Osteoblast (primary cell): Measurements from ENCODE around the gene SLC7A1. TPM values are rescaled to one million over a fixed set of nuclear protein-coding genes. Genes with fewer than 3 reads are reported as not detected.

Experiments used
- DNase-seq: peaks from one replicate; pipeline ENCODE4 v3.0.0; 2011; ENCODE audit warnings: low spot score, mixed read lengths; ENCODE audit not compliant: insufficient read length; ENCODE audit errors: missing footprints
- H2AFZ ChIP-seq: 2 replicates; pipeline ENCODE4 v1.6.0; 2011; ENCODE audit warnings: mild to moderate bottlenecking, low read length
- H3K27ac ChIP-seq: 2 replicates; pipeline ENCODE4 v1.5.1; 2011; ENCODE audit warnings: mild to moderate bottlenecking, low read depth, low read length, moderate library complexity
- H3K27me3 ChIP-seq: 2 replicates; pipeline ENCODE4 v1.6.0; 2012; ENCODE audit warnings: mild to moderate bottlenecking, control low read depth, inconsistent platforms, low read length, moderate library complexity; ENCODE audit not compliant: insufficient read depth
- H3K36me3 ChIP-seq: 2 replicates; pipeline ENCODE4 v1.5.1; 2011; ENCODE audit warnings: mild to moderate bottlenecking, low read length, control low read depth, moderate library complexity; ENCODE audit not compliant: insufficient read depth
- H3K4me1 ChIP-seq: 2 replicates; pipeline ENCODE4 v1.5.1; 2011; ENCODE audit warnings: mild to moderate bottlenecking, low read length, control low read depth, moderate library complexity; ENCODE audit not compliant: insufficient read depth
- H3K4me2 ChIP-seq: 2 replicates; pipeline ENCODE4 v1.6.0; 2011; ENCODE audit warnings: mild to moderate bottlenecking, low read length; ENCODE audit not compliant: insufficient read depth
- H3K4me3 ChIP-seq: fragments of 200-600 bp; sonication (generic); 3 replicates; pipeline ENCODE4 v1.5.1; 2012; ENCODE audit warnings: mild to moderate bottlenecking, low read length, inconsistent platforms; ENCODE audit not compliant: insufficient read depth
- H3K79me2 ChIP-seq: 2 replicates; pipeline ENCODE4 v1.6.0; 2012; ENCODE audit warnings: mild to moderate bottlenecking, low read length, control low read depth, inconsistent platforms; ENCODE audit not compliant: insufficient read depth
- H3K9me3 ChIP-seq: 2 replicates; pipeline ENCODE4 v1.5.1; 2011; ENCODE audit warnings: low read depth, low read length, control low read depth
- H4K20me1 ChIP-seq: 2 replicates; pipeline ENCODE4 v1.6.0; 2012; ENCODE audit warnings: mild to moderate bottlenecking, low read length, control low read depth; ENCODE audit not compliant: insufficient read depth
- CTCF ChIP-seq: IDR thresholded peaks from 2 replicates; pipeline ENCODE4 v1.5.1; 2011; ENCODE audit warnings: mild to moderate bottlenecking, low read depth, low read length, moderate library complexity; ENCODE audit errors: extremely low read depth
- total RNA-seq: library from RNA; depleted of rRNA; stranded (reverse); fragments of >200 nt; gene quantifications from 2 replicates; pipeline ENCODE4 v1.2.3, GENCODE V29; 2012

The SLC7A1 gene
- total RNA-seq, 1 donor, result 25.7 TPM

GRCh38 chr13:29482504-29482903, 113.0 kb downstream of the SLC7A1 start:
- H3K27me3 ChIP-seq, result peaks cover 52% of the 10 kb centered on the region
- no peak for TF ChIP-seq CTCF

GRCh38 chr13:29481603-29482002, 113.9 kb downstream of the SLC7A1 start:
- DNase-seq, result peak; percentile 76
- Histone ChIP-seq H3K27ac (no peak overlapping the region), H3K27me3 (peaks cover 49% of the 10 kb centered on the region), H3K4me2 (no peak overlapping the region), H3K4me1 (no peaks in the 10 kb centered on the region), H3K79me2 (no peaks in the 10 kb centered on the region), H3K9me3 (no peaks in the 10 kb centered on the region), H3K4me3 (no peak overlapping the region), H4K20me1 (no peaks in the 10 kb centered on the region), H2AFZ (no peak overlapping the region), H3K36me3 (no peaks in the 10 kb centered on the region)
- no peak for TF ChIP-seq CTCF

More at GRCh38 chr13:29482504-29482903, 113.0 kb downstream of the SLC7A1 start:
- Histone ChIP-seq H4K20me1 (no peaks in the 10 kb centered on the region), H3K4me2 (no peak overlapping the region), H3K79me2 (no peaks in the 10 kb centered on the region), H3K36me3 (no peaks in the 10 kb centered on the region), H2AFZ (no peak overlapping the region), H3K4me1 (no peaks in the 10 kb centered on the region), H3K27ac (no peak overlapping the region), H3K9me3 (no peaks in the 10 kb centered on the region), H3K4me3 (no peak overlapping the region)
- DNase-seq, result no peak

- DNase-seq, result no peak
- Histone ChIP-seq H3K27me3 (peaks cover 50% of the 10 kb centered on the region), H3K36me3 (no peaks in the 10 kb centered on the region), H2AFZ (no peak overlapping the region), H3K27ac (no peak overlapping the region), H3K4me3 (no peak overlapping the region), H3K4me1 (no peaks in the 10 kb centered on the region), H4K20me1 (no peaks in the 10 kb centered on the region), H3K4me2 (no peak overlapping the region), H3K79me2 (no peaks in the 10 kb centered on the region), H3K9me3 (no peaks in the 10 kb centered on the region)
- no peak for TF ChIP-seq CTCF
Observed at GRCh38 chr13:29480893-29481525, 114.5 kb downstream of the SLC7A1 start.

- Histone ChIP-seq H4K20me1 (no peaks in the 10 kb centered on the region), H3K9me3 (no peaks in the 10 kb centered on the region), H3K4me2 (no peak overlapping the region), H3K79me2 (no peaks in the 10 kb centered on the region), H3K27ac (no peak overlapping the region), H2AFZ (no peak overlapping the region), H3K4me3 (no peak overlapping the region), H3K27me3 (peaks cover 46% of the 10 kb centered on the region), H3K36me3 (no peaks in the 10 kb centered on the region), H3K4me1 (no peaks in the 10 kb centered on the region)
- no peak for TF ChIP-seq CTCF
- DNase-seq, result no peak
Observed at GRCh38 chr13:29479716-29480492, 115.6 kb downstream of the SLC7A1 start.
